Measurements from ENCODE around the gene PCP4.

PCP4 gene

GRCh38 chr21:39874759-39875158 lies 7.5 kb downstream of the PCP4 start:
- no peak for TF ChIP-seq CTCF (IDR thresholded peaks at IDR 0.05; ENCODE audit: insufficient read depth, low read depth, low read length, missing control alignments)
- DNase-seq (ENCODE audit: low read depth), result no peak

DNA sequence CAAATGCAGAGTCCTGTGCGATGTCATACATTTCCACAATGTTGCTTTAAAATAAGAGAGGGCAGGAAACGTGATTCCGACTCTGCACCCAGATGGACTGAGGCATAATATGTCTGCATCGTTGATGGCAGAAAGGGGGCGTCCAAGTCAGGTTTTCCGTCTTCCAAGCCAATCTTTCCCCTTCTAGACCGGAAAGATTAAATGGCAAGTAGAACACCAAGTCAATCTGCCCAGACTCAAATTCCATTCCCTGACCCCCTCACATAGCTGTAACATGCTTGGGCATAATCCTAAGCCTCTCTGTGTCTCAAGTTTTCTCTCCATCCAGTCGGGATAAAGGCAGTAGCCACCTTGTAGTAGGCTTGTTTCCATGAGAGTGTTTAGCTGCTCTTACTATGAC lies 14.4 kb downstream of the PCP4 start:
- no peak overlapping the region for H3K4me3 ChIP-seq (ENCODE audit: low read depth, low read length)
- no peak for TF ChIP-seq CTCF (IDR thresholded peaks at IDR 0.05; ENCODE audit: insufficient read depth, low read depth, low read length, missing control alignments)
- DNase-seq (ENCODE audit: low read depth), result no peak

More at GRCh38 chr21:39874759-39875158, 7.5 kb downstream of the PCP4 start:
- no peak overlapping the region for H3K4me3 ChIP-seq (ENCODE audit: low read depth, low read length)

DNA sequence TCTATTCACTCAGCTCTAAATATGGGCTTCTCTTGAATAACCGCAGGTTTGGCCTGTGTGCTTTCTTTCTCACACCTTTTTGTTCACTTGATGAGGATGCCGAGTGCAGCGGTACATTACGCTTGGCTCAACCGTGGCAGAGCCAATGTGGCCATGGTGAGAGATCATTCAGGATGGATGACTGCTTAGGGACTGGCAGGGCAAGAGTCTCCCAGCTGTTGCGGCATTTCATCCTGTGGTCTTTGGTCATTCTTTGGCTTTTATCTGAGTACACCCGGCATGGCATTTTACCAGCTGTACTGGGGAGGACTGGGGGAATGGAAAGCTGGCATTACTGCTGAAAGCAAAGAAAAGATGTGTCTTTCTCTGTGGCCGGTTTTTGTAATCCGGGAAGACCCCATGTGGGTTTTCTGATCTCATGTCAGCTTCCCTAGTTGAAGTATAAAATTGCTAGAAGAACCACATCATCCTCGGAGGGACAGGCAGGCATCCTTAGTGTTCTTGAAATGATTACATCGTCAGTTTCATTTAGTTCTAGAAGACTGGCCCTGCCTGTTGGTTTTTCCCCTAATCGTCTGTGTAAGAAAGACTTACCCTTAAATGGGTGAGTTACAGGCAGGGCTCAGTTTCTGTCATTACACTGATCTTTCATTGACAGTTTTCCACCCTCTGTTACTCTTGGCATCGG lies 15.1 kb downstream of the PCP4 start:
- no peak overlapping the region for H3K4me3 ChIP-seq (ENCODE audit: low read depth, low read length)
- DNase-seq (ENCODE audit: low read depth), result peak; percentile 2
- no peak for TF ChIP-seq CTCF (IDR thresholded peaks at IDR 0.05; ENCODE audit: insufficient read depth, low read depth, low read length, missing control alignments)

GRCh38 chr21:39882839-39883195 lies 15.6 kb downstream of the PCP4 start:
- DNase-seq (ENCODE audit: low read depth), result no peak
- no peak overlapping the region for H3K4me3 ChIP-seq (ENCODE audit: low read depth, low read length)
- no peak for TF ChIP-seq CTCF (IDR thresholded peaks at IDR 0.05; ENCODE audit: insufficient read depth, low read depth, low read length, missing control alignments)

DNA sequence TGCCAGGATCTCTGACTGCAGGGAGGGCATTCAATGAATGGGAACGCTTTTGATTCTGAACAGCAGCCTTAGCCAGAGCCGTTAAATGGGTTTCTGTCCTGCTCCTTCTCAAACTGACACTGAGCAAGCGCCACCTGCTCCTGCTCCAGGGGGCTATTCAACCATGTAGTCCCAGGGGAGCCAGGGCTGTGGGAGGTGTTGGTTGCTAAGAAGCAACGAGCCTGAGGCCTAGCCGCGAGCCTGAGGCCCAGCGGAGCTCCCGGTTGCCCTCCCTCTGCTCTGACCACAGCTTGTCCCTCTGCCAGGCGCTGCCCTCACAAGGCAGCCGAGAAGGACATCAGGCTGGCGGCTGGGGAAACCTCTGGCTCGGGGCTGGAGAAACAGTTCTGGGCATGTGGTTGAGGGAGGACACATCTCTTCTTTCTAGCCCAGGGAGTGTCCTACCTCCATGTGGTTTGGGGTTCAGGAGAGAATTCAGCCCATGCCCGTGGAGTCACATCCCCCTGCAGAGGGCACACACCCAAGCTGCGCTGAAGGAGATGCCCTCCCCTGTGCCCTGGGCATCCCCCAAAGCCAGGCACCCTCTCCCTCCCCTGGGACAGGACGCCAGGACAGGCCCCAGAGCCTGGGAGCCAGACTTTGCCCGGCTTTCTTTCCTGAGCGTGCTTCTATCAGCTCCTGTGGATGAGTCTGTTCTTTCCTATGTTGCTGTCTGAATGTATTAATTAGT lies 18.0 kb downstream of the PCP4 start:
- no peak for TF ChIP-seq CTCF (IDR thresholded peaks at IDR 0.05; ENCODE audit: insufficient read depth, low read depth, low read length, missing control alignments)
- H3K4me3 ChIP-seq (ENCODE audit: low read depth, low read length), result no peak overlapping the region
- no peak for DNase-seq (ENCODE audit: low read depth)

GRCh38 chr21:39888848-39889247 lies 21.6 kb downstream of the PCP4 start:
- no peak for DNase-seq (ENCODE audit: low read depth)
- TF ChIP-seq CTCF (IDR thresholded peaks at IDR 0.05; ENCODE audit: insufficient read depth, low read depth, low read length, missing control alignments), result no peak
- H3K4me3 ChIP-seq (ENCODE audit: low read depth, low read length), result no peak overlapping the region
